Fibroblast of skin of abdomen (primary cell): ENCODE measurements around the gene C3orf70.

Source experiments
- DNase-seq: peaks from one replicate; pipeline ENCODE4 v3.0.0-alpha.2; 2013

The C3orf70 gene

DNA sequence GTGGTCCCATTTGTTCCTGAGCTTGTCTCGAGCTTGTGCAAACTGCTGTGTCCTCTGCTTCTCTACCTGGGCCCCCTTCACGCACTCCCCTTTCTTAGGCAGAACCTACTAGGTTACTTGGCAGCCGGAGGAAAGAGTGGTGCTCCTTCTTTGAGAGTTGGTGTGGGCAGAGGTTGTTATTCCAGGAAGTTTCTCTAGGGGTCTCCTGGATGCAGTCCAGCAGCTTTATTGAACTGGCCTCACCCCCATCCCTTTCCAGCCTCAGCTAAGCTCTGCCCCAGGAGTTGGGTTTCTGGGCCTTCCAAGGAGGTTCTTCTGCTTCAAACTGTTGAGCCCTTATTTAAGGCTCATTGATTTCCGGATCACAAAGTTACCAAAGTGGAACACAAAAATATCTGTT lies 103.2 kb downstream of the C3orf70 start:
- DNase-seq, result no peak

DNA sequence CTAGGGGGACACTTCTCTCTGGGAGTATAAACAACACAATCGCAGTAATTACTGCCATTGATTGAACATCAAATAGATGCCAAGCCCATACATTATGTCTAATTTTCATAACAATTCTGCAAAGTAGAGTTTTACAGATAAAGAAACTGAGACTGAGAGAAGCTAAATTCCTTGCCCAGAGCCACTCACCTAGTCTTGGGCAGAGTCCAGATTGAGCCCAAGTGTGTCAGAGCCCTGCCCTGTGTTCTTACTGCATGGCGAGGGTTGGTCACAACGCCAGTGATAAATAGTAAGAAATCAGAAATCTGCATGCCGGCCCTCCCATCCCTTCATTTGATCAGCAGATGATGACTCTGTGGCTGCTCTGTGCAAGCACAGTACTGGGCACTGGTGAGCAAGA lies 106.3 kb downstream of the C3orf70 start:
- no peak for DNase-seq

DNA sequence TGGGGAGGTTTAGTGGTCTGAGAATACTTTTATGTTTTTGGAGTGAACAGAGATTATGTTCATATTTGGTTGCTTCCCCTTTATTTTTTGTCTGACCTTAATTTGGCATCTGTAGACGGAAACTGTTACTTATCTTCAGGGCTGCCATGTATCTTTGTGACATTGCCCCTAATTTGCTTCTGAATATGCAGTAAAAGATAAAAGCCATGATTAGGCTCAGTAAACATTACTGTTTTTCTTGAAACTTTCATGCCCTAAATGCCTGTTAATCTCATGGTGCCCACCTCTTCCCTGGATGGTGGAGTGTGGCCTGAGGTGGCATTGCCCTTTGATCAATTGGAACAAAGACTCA lies 106.7 kb downstream of the C3orf70 start:
- DNase-seq, result no peak

- peak; percentile 5 for DNase-seq
Observed at GRCh38 chr3:185042312-185043050, 110.4 kb downstream of the C3orf70 start.

GRCh38 chr3:185041540-185041939 lies 111.3 kb downstream of the C3orf70 start:
- DNase-seq, result no peak

DNA sequence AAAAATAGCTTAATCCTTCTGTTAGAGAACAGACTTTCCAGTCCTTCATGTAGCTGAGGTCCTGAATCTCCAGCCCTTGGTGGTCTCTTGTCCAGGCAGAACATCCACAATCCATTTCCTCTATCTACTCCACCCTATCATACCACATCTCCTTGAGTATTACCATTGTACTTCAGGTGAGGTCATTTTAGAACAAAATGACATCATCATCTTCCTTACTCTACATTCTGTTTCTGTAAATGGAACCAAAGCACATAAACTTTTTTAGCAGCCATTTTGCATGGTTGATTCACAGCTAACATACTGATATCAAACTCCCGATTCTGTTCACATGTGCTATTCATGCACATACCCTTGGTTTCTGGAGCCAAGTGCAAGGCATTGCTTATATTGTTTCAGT lies 112.4 kb downstream of the C3orf70 start:
- DNase-seq, result no peak

GRCh38 chr3:185037801-185038200 lies 115.1 kb downstream of the C3orf70 start:
- no peak for DNase-seq

DNA sequence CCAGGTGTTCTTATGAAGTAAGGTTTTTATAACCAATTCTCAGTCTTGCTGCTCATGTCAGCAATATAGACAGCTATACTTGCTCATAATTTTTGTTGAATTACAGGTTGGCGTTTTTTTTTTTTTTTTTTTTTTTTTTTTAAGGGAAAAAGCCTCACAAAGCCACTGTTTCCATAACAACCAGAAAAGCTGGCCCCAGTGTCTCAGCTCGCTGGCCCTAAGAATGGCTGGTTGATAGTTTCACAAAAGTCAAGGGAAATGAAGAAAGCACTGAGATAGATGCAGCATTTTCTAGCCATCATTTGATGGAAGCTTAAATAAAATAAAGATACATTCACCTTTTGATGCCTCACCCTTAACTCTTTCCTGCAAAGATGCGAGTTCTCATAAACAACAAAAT lies 121.9 kb downstream of the C3orf70 start:
- DNase-seq, result no peak

- no peak for DNase-seq
Observed at GRCh38 chr3:185030399-185030798, 122.5 kb downstream of the C3orf70 start.

DNA sequence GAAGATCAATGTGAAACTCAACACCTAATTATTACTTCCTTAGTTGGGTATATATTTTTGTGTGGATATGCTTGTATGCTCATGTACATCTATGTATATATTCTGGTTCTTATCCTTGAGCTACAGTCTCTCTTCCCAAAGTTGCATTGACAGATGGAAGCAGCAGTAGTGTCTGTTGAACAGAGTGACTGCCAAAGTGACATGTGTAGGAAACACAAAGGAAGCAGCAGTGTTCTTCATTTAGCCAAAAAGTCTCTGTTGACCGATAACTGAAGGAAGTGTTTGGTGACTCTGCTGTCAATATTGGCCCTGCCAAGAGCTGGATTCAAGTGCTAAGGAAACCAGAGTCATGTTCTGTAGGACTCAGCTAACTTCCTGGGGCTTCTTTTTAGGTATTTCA lies 123.8 kb downstream of the C3orf70 start:
- no peak for DNase-seq

- DNase-seq, result no peak
Observed at GRCh38 chr3:185028121-185028520, 124.7 kb downstream of the C3orf70 start.
